Hepatocyte (in vitro differentiated cells): ENCODE measurements around the gene MANSC4.

Experiments
- CTCF ChIP-seq: fragments of 200-600 bp; sonication (generic); IDR thresholded peaks from 2 replicates; pipeline ENCODE4 v1.5.1; 2016; ENCODE audit warnings: antibody characterized with exemption, mild to moderate bottlenecking; ENCODE audit not compliant: poor library complexity
- EZH2 ChIP-seq: fragments of 200-600 bp; sonication (generic); IDR thresholded peaks from 2 replicates; pipeline ENCODE4 v1.6.1; 2016; ENCODE audit warnings: antibody characterized with exemption, mild to moderate bottlenecking, borderline replicate concordance

GRCh38 chr12:27772328-27773049 lies 7.5 kb downstream of the MANSC4 start:
- TF ChIP-seq CTCF = no peak
- TF ChIP-seq EZH2 = no peak
